Measurements from ENCODE around the gene TUSC1.
"Not testable (repeated sequence)": the region's sequence is repeated elsewhere in the genome, so short reads cannot be mapped to it uniquely, and the experiment has no call there.

TUSC1 gene

DNA sequence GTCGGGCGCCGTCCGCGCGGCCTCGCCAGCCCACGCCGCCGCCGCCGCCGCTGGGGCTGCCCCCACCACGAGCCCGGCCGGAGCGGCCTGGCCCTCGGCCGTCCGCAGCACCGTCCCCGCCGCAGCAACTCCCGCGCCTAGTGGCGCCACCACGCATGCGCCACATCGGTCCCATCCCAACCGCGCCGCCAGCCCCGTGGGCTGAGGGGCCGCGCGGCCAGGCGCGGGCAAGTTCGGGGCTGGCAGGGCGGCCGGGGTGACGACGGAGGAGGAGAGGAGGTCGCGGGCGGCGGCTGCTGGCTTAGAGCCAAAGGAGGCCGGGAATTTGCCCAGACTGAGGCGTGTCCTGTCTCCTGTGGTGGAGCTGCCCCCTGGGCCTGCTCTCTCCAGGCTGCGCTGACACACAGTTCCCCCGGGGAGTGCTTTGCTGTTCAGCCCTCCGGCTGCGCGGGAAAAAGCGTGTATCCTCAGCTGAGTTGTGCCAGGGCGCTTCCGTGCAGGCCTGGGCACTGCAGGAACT lies at the start of gene TUSC1:
TSS of gene TUSC1 (minus strand) at position 298 of the 520 bp plus-strand sequence. CDS start at position 166, 132 bp downstream.
- no peak for DNase-seq

DNA sequence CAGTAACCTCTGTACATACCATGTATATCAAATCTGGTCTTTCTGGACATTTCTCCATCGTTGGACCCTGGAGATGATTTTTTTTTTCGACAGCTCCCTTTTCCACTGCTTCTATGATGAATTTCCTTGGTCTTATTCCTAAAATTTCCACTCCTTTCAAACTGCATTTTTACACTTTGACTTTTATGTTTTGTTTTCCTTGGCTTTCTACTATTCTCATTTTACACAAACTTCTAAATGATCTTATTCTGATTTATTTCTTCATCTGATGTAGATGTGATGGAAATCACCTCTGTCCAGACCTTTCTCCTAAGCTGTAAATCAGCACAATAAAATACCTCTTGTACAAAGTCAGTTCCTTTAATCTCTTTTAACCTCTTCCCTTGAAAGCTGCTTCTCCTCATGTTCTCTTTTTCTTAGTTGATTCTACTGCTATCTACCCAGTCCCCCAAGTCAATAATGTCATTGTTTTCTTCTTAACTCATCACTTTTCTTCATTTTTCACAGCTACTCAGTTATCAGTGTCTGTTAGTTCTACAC lies 48.7 kb upstream of the TUSC1 start:
- DNase-seq = no peak

DNA sequence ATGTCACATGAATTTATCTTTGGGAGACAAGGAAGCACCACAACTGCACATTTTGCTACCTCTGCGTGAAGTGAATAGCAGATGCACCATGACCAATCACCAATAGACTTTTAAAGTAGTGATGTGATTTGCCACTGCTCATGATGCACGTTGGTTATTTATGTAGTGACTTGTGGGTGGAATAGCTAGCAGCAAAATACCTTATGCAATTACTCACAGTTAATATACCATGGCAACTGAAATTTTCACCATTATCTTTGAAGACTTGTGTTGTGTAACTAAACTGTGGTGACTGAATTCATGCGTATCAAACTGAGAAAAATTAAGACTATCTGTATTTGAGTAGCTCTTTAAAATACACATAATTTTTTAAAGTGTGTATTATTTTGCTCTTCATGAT lies 46.2 kb upstream of the TUSC1 start:
- DNase-seq = no peak

DNA sequence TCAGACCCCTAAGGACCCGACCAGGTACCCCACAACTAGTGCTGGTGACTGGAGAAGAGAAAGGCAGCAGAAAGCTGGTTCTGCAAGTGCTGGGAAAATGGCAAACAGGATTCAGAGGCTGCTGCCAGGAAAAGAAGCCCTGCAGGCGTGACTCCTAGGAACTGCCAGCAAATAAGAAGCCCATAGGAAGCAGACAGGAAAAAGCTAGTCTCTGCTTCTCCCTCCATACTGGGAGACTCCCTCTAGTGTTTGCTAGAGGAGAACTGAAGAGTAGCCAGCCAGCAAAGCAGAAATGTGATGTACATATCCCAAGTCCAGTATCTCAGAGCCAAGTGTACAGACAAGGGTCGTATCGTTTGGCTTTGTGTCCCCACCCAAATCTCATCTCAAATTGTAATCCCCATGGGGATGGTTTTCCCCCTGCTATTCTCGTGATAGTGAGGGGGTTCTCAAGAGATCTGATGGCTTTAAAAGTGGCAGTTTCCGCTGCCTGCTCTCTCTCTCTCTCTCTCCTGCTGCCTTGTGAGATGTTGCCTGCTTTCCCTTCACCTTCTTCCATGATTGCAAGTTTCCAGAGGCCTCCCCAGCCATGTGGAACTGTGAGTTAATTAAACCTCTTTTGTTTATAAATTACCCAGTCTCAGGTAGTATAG lies 38.1 kb upstream of the TUSC1 start:
- DNase-seq = no peak

DNA sequence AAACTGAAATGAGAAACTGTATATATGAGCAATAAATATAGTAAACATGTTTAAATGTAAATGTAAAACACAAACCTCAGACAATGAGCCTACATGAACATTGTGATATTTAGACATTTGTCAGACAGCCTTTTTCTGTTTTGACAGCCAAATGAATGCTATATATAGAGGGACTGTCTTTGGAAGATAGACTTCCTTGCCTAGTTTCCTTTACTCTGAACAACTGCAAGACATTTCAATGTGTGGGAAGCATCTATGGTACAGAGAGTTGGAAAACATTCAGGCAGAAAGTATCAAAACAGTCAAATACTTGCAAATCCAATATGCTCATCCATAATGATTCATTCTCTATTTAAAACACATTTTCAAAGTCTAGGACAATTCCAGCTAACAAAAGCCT lies 31.7 kb upstream of the TUSC1 start:
- no peak for DNase-seq

DNA sequence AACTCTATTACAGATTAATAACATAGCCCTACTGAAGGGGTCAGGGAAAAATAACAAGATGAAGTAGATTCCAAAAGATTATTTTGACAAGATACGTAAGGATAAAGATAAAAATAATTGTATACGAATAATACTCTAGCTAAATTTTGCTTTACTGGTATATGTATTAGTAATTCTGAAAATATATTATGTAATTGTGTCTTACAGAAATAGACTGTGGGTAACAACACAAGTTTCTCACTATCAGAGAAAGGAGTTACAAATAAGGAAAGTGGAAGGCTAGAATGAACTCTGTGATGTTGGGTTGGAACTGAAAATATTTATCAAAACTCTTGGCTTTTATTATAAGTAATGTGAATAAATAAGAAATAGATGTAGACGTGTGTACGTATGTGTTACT lies 26.6 kb upstream of the TUSC1 start:
- no peak for DNase-seq

DNA sequence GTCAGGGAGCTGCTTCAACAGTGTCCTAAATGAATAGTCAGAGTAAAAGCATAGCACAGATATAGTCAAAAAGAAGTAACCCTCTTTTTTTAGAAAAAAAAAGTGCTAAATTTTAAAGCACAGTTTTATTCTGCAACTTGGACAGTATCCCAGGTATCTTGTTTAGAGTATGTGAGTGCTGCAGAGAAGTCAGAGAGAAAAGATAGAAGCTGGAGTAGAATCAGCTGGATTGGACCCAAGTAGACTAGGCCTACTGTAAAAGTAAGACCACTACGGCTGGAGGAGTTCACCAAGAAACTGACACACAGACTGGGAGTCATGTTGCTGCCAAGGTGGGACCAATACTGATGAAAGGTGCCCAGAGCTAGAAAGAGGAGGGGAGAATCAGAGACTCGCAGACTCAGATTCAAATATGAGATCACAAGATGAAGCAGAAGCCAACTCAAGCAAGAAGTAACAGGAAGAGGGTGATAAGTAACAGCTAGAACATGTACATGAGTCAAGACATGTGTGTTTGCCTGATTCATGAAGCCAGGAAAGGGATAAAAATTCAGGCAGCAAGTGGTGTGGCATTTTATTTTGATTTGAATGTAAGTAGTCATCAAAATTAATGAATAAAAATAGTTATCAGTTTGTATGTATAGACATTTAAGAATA lies 25.6 kb upstream of the TUSC1 start:
- DNase-seq = no peak

DNA sequence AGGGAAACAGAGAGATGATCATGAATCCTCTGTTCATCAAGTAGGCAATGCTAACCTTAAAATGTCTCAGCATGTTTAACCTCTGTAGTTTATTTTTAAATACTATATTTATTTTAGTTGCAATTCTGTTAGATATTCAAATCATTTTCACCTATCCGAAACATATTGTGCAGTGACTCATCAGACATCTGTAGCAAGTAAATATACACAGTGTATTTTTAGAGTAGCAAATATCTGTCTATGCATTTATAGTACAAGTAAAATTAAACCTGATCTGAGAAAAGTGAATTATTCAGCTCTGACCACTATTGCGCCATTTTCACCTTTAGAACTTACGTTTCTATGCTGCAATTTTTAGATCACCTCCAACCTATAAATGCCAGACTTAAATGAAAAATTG lies 24.3 kb upstream of the TUSC1 start:
- no peak for DNase-seq

DNA sequence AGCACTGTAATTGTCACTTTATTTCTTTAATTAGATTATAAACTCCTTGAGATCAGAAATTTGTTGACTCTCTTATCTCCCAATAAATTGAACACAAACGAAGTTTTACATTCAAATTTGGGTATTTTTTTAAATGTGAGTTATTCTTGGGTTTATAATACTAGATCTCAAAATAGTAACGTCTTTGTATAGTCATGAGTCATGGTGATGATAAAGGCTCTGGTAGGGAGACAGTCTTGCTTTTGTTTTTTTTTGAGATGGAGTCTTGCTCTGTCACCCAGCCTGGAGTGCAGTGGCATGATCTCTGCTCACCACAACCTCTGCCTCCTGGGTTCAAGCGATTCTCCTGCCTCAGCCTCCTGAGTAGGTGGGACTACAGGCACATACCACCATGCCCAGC lies 22.7 kb upstream of the TUSC1 start:
- DNase-seq = not testable (repeated sequence)

DNA sequence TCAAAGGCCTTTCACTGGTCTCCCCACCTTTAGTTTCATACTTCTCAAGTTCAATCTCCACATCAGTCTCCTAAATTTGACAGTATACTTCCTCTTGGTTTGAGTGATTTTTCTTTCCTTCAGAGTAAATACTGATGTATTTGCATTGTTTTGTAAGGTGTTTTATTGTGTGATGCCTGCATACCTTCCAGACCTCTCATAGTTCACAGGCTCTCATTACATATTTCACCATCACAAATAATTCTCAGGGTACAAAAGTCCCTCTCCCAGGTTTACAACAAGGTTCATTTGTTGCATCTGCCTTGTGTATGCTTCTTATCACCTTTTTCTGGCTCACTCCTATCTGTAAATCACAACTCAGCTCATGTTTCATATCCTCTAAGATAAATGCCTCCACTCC lies 22.2 kb upstream of the TUSC1 start:
- no peak for DNase-seq

DNA sequence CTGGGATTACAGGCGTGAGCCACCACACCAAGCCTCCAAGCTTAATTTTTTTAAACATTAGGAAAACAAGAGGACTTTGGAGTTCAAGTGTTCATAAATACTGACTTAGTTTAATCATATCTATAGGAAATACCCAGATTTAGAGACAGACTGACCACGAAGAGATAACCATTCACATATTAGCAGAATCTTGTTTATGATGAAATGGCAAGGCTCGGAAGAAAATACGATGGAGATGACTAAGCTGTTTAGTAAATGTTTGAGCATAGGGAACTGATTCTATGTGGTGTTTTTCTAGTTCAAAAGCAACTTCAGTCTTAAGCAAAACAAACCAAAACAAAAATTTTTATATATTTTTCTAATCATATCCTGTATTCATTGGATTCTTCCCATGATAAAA lies 13.5 kb upstream of the TUSC1 start:
- DNase-seq = no peak

DNA sequence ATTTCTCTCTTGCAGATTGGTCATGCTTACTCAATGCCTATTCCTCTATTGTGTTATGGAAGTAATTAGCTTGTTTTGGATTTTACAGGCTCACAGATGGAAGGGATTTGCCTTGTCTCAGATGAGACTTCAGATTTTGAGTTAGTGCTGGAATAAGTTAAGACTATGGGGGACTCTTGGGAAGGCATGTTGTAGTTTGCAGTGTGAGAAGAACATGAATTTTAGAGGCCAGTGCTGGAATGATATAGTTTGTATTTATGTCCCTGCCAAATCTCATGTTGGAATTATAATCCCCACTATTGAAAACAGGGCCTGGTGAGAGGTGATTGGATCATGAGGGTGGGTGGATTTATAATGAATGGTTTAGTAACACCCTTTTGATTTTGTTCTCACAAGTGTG lies 6.1 kb upstream of the TUSC1 start:
- DNase-seq = no peak

DNA sequence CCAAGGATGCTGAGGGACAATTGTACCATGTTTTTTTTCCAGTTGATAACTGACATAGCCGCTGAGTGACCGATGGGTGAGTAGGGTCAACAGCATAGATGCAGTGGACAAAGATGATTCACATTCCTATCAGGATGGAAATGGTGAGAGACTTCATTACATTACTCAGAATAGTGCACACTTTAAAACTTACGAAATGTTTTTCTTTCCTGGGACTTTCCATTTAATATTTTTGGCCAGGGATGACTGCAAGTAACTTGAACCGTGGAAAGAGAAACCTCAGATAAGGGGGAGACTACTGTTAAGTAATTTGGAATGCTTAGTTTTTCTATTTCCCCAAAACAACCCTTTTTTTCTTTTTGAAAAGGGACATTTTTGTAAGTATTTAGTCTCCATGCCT lies 3.0 kb upstream of the TUSC1 start:
- no peak for DNase-seq

DNA sequence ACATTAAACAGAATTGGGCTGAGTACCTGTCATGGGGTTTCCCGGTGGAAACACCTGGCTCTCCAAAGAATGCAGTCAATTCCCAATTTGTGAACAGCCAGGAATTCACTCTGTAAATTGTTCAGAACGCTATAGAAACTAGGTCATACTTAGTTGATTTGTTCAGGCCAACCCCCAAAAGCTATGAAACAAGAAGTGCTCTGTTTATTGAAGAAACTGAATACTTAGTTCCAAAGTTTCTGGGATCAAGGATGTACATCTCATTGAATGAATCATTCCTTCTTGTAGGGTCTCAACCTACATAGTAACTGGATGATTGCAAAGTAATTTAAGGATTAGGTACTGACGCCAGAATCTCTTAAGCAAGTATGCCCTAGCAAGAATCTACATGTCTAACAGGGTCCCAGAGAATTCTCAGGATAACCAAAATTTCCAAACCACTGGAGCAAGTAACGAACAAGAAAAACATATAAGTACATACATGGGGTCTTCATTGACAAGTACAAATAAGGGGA lies 659 bp upstream of the TUSC1 start:
- no peak for DNase-seq

DNA sequence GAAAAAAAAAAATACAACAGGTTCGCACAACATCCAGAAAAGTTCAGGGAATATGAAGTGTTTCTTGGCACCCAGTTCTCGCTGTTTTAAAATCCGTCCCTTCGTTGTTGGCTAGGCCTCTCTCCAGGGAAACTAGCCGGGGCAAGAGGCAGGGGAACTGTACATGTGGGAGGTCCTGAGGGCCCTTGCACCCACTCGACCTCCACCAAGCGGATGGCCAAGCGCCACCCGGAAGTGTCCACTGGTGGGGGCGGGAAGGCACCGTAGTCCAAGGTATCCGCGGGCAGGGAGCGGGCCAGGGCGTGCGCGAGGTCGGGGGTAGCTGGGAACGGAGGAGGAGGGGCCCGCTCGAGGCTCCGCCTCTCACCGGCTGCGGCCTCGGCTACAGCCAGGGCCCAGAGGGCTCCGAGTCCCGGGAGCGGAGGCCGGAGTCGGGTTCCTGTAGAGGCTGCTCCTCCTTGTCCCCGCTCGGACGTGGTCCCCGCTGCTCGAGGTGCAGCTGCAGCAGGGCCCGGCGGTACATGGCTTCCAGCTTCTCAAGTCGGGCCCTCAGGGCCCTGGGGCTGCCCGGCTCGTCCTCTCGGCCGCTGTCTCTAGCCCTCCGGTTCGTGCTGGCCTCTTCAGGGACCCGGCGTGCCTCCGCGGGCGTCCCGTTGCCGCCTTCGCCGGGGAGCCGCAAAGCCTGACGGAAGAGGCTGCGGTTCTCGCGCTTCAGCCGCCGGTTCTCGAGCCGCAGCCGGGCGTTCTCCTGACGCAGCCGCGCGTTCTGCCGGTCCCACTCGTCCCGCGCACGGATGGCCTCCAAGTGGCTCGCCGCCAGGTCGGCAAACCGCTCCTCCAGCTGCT lies 720 bp downstream of the TUSC1 start:
- no peak for DNase-seq

DNA sequence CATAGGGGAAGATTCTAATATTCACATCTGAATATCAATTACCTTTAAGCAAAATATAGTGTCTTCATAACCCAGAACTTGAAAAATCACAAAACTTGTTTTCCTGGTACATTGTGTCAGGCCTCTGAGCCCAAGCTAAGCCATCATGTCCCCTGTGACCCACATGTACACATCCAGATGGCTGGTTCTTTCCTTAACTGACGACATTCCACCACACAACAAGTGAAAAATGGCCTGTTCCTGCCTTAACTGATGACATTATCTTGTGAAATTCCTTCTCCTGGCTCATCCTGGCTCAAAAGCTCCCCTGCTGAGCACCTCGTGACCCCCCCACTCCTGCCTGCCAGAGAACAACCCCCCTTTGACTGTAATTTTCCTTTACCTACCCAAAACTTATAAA lies 2.4 kb downstream of the TUSC1 start:
- DNase-seq = not testable (repeated sequence)

DNA sequence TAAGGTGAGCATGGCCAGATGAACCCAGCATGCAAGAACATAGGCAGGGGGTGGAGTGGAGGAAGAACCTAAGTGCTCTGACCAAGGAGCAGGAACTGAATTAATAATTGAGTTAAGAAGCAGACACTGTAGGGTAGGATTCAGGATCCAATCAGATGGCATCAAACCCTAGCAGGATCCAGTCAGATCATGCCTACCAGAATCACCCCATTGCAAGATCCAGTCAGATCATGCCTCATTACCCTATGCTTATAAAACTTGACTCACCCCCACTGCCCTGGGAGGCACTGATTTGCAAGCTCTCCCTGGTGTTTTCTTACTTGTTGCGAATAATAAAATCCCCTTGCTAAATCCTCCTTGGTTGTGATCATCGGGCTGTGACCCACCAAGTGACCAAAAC lies 19.7 kb downstream of the TUSC1 start:
- DNase-seq = no peak

DNA sequence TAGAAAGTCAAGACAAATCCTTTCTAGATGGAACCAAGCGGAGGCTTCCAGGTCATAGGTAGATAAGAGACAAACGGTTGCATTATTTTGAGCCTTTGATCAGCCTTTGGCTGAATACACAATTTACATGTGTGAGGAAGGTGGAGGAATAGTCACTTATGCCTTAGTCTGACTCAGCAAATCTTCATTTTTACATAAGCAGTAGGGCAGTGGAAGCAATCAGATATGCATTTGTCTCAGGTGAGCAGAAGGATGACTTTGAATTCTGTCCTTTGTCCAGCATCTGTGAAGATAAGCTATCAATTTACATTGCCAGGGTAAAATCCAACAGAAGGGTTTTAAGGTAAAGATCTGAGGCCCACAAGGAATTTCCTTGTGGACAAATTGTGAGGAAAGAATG lies 23.8 kb downstream of the TUSC1 start:
- no peak for DNase-seq

DNA sequence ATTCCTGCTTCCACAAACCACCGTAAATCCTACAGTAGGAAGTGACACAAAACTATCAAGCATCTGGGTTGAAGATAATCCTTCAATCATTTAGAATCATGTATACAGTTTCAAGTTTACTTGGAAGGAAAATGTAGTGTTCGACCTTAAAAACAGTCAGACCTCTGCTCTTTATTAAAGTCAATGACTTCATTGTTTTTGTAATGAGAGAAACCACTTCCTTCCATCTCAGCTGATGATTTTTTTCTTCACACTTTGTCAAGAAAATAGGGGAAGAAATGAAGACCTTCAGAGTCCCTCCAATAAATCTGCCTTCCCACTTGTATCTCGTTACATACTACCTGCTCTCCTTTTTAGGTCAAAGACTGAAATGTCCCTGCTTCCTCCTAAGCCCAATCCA lies 30.1 kb downstream of the TUSC1 start:
- no peak for DNase-seq

DNA sequence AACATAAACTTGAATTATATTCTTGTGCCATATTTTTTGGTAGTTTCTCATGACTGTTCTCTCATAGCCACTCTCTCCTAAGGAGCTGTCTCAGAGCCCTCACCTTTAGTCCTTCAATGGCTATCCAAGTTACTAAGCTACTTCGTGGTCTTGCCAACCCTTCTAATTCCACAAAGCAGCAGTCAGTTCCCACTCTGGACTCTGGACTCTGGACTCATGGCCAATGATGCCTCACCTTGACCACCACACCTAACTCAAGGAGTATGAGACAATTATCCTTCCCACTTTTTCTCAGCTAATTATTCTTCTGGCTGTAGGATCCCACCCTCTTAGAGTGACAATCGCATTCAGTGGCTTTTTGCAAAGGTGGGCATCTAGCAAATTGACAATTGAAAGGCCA lies 42.2 kb downstream of the TUSC1 start:
- DNase-seq = no peak

DNA sequence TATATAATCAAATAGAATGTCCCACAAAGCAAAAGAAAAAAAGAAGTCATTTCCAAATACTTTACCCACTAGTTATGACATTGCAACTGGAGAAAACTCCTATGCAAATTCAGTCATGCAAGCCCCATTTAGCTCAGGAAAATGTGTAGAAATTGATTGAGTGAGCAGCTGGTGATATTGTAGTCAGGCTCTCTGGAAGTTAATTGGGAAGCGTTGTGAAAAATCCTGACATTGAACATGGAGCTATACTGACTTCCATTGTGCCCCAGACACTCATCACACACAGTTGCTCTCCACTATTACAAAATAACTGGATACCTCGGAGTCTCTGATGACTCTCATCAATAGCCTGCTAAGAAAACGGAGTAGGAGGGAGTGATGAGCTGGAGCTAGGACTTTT lies 49.0 kb downstream of the TUSC1 start:
- no peak for DNase-seq

Data from activated CD4-positive, CD25-positive, alpha-beta regulatory T cell treated with anti-CD3 and anti-CD28 coated beads, Interleukin-2, amount 50 U/mL, for 72 hours (primary cell).